GM10266 (cell line): ENCODE data around the gene ATP6V0D1.

Source experiments
- DNase-seq: peaks from one replicate; pipeline ENCODE4 v3.0.0; 2012; ENCODE audit errors: extremely low spot score
- CTCF ChIP-seq: IDR thresholded peaks from 2 replicates; pipeline ENCODE4 v1.5.1; 2012; ENCODE audit warnings: mild to moderate bottlenecking, low read depth; ENCODE audit not compliant: control insufficient read depth, insufficient read depth; ENCODE audit errors: missing control alignments

Gene ATP6V0D1

GRCh38 chr16:67403976-67404555 lies 76.9 kb downstream of the ATP6V0D1 start:
- TF ChIP-seq CTCF = no peak
- no peak for DNase-seq

- DNase-seq = no peak
- no peak for TF ChIP-seq CTCF
These were observed 80.1 kb downstream of the ATP6V0D1 start for GRCh38 chr16:67400901-67401300.

- no peak for TF ChIP-seq CTCF
- no peak for DNase-seq
These were observed 80.9 kb downstream of the ATP6V0D1 start for GRCh38 chr16:67399749-67400704.

- TF ChIP-seq CTCF = peak; percentile 82
- DNase-seq = peak; percentile 85
These were observed 81.7 kb downstream of the ATP6V0D1 start for GRCh38 chr16:67399218-67399733.

GRCh38 chr16:67398546-67399217 lies 82.3 kb downstream of the ATP6V0D1 start:
- DNase-seq = no peak
- TF ChIP-seq CTCF = no peak

- DNase-seq = no peak
- TF ChIP-seq CTCF = no peak
These were observed 83.0 kb downstream of the ATP6V0D1 start for GRCh38 chr16:67397812-67398545.
